A549 treated with CORT108297 at 1 μM for 4 hours (cell line): Measurements from ENCODE around the gene DIABLO. TPM values are rescaled to one million over a fixed set of nuclear protein-coding genes. Genes with fewer than 3 reads are reported as not detected.

Experiments used
- total RNA-seq: library from RNA; stranded (reverse); fragments of 200-300 nt; extraction: Qiagen RNA extraction; gene quantifications from 5 replicates; pipeline ENCODE4 v1.2.3, GENCODE V29; 2022

Gene DIABLO
- 70.1 to 78.8 TPM (median 73.8 TPM) in 5 replicates for total RNA-seq

DNA sequence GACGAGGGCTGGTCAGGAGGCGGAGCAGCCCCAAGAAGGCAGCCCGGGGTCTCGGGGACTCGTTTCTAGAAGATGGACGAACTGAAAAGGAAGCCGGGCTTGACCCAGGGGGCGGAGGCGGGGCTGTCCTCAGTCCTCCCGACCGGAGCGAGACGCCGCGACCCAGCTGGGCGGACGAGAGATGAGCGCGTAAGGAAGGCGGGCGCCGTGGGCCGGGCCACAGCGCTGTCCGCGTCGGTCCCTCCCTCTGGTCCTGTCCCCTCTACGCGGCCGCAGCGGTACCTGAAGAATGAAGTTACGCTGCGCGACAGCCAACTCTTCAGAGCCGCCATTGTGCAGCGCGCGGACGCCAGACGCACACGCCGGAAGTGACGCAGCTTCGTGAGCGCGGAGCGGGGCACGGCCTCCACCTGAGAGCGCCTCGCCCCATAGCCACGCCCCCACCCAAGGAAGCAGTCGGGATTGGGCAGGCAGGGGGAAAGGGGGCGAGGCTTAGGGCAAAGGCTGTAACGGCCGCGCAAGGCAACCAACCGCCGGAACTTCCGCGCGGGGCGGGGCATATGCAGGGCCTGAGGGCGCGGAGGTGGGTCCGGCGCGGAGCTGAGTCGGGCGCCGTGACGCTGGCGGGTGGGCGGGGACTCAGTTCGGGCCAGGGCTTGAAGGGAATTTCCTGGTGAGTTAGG is at the start of gene DIABLO:
Gene DIABLO, minus strand, starts transcription at position 370 of the 683 bp plus-strand sequence. Its CDS starts 38 bp downstream, at position 332.

DNA sequence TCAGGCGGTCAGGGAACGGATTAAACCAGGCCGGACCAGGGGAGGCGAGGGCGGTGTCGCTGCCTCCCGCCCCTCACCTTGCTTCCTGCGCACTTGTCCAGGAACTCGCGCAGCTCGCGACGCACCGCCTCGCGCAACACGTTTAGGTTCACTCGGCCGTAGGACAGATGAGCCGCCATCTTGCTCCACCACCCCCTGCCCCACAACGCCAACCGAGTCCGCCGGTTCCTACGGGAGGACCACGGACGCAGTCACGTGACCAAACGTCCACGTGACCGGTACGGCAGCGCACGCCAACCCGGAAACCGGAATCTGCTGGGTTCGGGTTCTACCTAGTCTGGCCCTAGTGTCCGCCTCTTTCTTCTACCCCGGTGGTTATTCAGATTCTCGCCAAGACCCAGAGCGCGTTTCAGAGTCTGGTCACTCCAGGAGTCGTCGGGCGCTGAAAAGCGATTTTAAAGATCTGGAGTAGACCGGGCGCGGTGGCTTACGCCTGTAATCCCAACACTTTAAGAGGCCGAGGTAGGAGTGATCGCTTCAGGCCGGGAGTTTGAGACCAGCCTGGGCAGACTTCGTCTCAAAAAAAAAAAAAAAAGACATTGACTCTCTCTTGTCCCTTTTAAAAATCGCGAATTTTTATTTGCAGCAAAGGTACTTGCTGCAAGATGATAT is 40.5 kb upstream of the DIABLO start, which contains the start of gene VPS33A:
Gene VPS33A, minus strand, starts transcription at position 265 of the 672 bp plus-strand sequence. Its CDS starts 86 bp downstream, at position 179.

GRCh38 chr12:122203301-122204166 is 22.3 kb downstream of the DIABLO start, which contains the start of gene B3GNT4:
TSS of gene B3GNT4 (plus strand) at chr12:122203709. CDS start at chr12:122204619, 910 bp downstream.

GRCh38 chr12:122182887-122183587 is 42.8 kb downstream of the DIABLO start, which contains the start of gene LRRC43:
TSS of gene LRRC43 (plus strand) at chr12:122183123. CDS start at chr12:122183145, 22 bp downstream.

DNA sequence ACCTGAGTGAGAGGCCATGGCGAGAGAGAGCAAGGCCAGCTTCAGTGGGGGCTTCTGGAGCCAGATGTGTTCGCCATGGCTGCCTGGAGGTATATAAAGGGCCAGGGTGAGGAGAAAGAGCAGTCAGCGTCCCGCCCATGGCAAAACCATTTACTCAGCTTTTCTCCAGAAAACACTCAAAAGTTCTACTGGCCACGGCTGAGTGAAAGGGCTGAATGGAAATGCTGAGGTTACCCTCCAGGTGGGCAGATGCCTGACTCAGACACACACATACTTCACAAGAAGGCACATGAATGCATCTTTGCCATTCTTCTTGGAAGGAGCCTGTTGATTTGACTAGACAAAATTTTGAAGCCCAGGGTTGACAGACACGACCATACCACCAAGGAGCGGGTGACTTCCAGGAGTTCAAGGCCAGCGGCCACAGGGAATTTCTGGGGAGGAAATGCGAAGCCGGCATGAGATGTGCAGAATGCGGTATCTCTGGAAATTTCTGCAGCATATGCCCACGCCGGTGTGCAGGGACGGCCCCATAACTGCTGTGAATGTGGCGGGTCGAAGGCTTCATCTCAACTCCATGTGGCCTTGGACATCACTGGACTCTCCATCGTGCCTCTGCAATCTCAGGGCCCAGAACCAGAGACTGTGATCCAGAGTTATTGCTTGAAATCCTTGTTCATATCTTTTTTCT is 51.6 kb downstream of the DIABLO start, which contains the start of gene IL31:
Gene IL31, minus strand, starts transcription at position 67 of the 691 bp plus-strand sequence. Its CDS starts 49 bp downstream, at position 18.

Other genes with a start within 250 kb of the DIABLO start
- gene BCL7A, start 204.2 kb downstream of the DIABLO start, total RNA-seq = 9.8 to 12.8 TPM (median 11.5 TPM) in 5 replicates
- gene MLXIP, start 147.3 kb downstream of the DIABLO start, total RNA-seq = 23.0 to 38.1 TPM (median 35.2 TPM) in 5 replicates
- not detected in 5 replicates for gene IL31, start 51.8 kb downstream of the DIABLO start, total RNA-seq
- 0.07 to 0.37 TPM (median 0.21 TPM) in 5 replicates for gene LRRC43, start 42.9 kb downstream of the DIABLO start, total RNA-seq
- 0.54 to 1.2 TPM (median 0.91 TPM) in 5 replicates for gene B3GNT4, start 22.3 kb downstream of the DIABLO start, total RNA-seq
- gene VPS33A, start 40.4 kb upstream of the DIABLO start, total RNA-seq = 18.3 to 20.6 TPM (median 19.6 TPM) in 5 replicates
- 35.8 to 59.4 TPM (median 42.5 TPM) in 5 replicates for gene CLIP1, start 196.6 kb upstream of the DIABLO start, total RNA-seq